GM13977 (cell line): ENCODE data around the gene GSK3B.

Experiments used
- DNase-seq: peaks from one replicate; pipeline ENCODE4 v3.0.0; 2012; ENCODE audit warnings: low spot score
- CTCF ChIP-seq: IDR thresholded peaks from 2 replicates; pipeline ENCODE4 v1.5.1; 2012; ENCODE audit warnings: mild to moderate bottlenecking, control low read depth; ENCODE audit not compliant: insufficient read depth; ENCODE audit errors: extremely low read depth, missing control alignments
- in situ Hi-C: fragments of 300-500 bp; cut with MboI; formaldehyde crosslinking; loops from one replicate; pipeline ENCODE4 v1.12.0; 2022; ENCODE audit warnings: low sequenced_read_pairs, low pct_unique_long_range_greater_than_20kb, mixed read lengths, inconsistent platforms; ENCODE audit not compliant: unreplicated experiment

The GSK3B gene

GRCh38 chr3:119781330-119782198 is 312.7 kb downstream of the GSK3B start, which contains the start of gene NR1I2:
Gene NR1I2 (plus strand): TSS chr3:119782101.
- no peak for TF ChIP-seq CTCF
- no peak for DNase-seq
- in situ Hi-C loops = no loop called here

- DNase-seq = no peak
- in situ Hi-C loops = no loop called here
- TF ChIP-seq CTCF = no peak
Measured at GRCh38 chr3:119779731-119780383, 314.4 kb downstream of the GSK3B start.

- in situ Hi-C loops = no loop called here
- TF ChIP-seq CTCF = no peak
- DNase-seq = no peak
Measured at GRCh38 chr3:119778811-119779210, 315.4 kb downstream of the GSK3B start.

GRCh38 chr3:119778176-119778575 is 316.1 kb downstream of the GSK3B start:
- no peak for DNase-seq
- no peak for TF ChIP-seq CTCF
- in situ Hi-C loops = no loop called here

GRCh38 chr3:119776304-119776703 is 317.9 kb downstream of the GSK3B start:
- in situ Hi-C loops = no loop called here
- TF ChIP-seq CTCF = no peak
- DNase-seq = no peak

- in situ Hi-C loops = no loop called here
- no peak for TF ChIP-seq CTCF
- DNase-seq = peak; percentile 45
Measured at GRCh38 chr3:119774444-119774843, 319.8 kb downstream of the GSK3B start.
